K562 (cell line): ENCODE measurements around the gene DDX41. TPM values are rescaled to one million over a fixed set of nuclear protein-coding genes. Genes with fewer than 3 reads are reported as not detected.

Experiments
- CC2D1A ChIP-seq: fragments of 450-650 bp; IDR thresholded peaks from 2 replicates; pipeline ENCODE4 v1.6.1; 2017; ENCODE audit warnings: mild to moderate bottlenecking
- CHCHD3 ChIP-seq: fragments of 250-450 bp; sonication (Bioruptor Pico); IDR thresholded peaks from 2 replicates; pipeline ENCODE4 v2.1.2; 2022; ENCODE audit warnings: mild to moderate bottlenecking
- ETV5 ChIP-seq: sonication (generic); formaldehyde crosslinking; IDR thresholded peaks from 2 replicates; pipeline ENCODE4 v1.4.0; 2020; ENCODE audit warnings: low read depth, mild to moderate bottlenecking, missing genetic modification reagents
- MCM5 ChIP-seq: fragments of 450-650 bp; IDR thresholded peaks from 2 replicates; pipeline ENCODE4 v1.6.1; 2016; ENCODE audit warnings: low read depth
- MXI1 ChIP-seq: IDR thresholded peaks from 2 replicates; pipeline ENCODE4 v1.6.1; 2011; ENCODE audit warnings: low read depth, mild to moderate bottlenecking, improper control_type of control experiment, low read length
- PREB ChIP-seq: sonication (generic); formaldehyde crosslinking; IDR thresholded peaks from 2 replicates; pipeline ENCODE4 v1.8.1; 2023; ENCODE audit warnings: mild to moderate bottlenecking, missing genetic modification reagents
- RB1 ChIP-seq: fragments of 450-650 bp; IDR thresholded peaks from 2 replicates; pipeline ENCODE4 v1.6.1; 2017; ENCODE audit warnings: low read depth, mild to moderate bottlenecking
- RBM15 ChIP-seq: fragments of 200-400 bp; formaldehyde crosslinking; IDR thresholded peaks from 2 replicates; pipeline ENCODE4 v1.6.1; 2018; ENCODE audit warnings: mild to moderate bottlenecking, low read length, moderate library complexity; ENCODE audit not compliant: insufficient read depth
- REST ChIP-seq, 2 experiments: fragments of 450-650 bp; formaldehyde crosslinking in 1 of 2; IDR thresholded peaks; 2 replicates each; pipeline versions ENCODE4 v1.4.0 to v1.6.1; 2014 to 2020; ENCODE audit warnings: mild to moderate bottlenecking in 2 of 2, borderline replicate concordance in 1 of 2, low read depth in 1 of 2
- SP1 ChIP-seq: sonication (generic); formaldehyde crosslinking; IDR thresholded peaks from 2 replicates; pipeline ENCODE4 v1.8.1; 2022; ENCODE audit warnings: mild to moderate bottlenecking, missing genetic modification reagents
- TAF1 ChIP-seq: IDR thresholded peaks from 2 replicates; pipeline ENCODE4 v1.6.1; 2011; ENCODE audit warnings: mild to moderate bottlenecking, low read length, moderate library complexity; ENCODE audit not compliant: insufficient read depth, control insufficient read depth, severe bottlenecking; ENCODE audit errors: extremely low read depth
- TRIM24 ChIP-seq, 2 experiments: fragments of 450-650 bp; IDR thresholded peaks; 2 replicates each; pipeline ENCODE4 v1.6.1; 2016
- ZNF23 ChIP-seq: fragments of 250-450 bp; sonication (Bioruptor Pico); IDR thresholded peaks from 2 replicates; pipeline ENCODE4 v1.4.0; 2020; ENCODE audit warnings: mild to moderate bottlenecking
- polyA plus RNA-seq, 8 experiments: library from polyadenylated mRNA; depleted of rRNA in 4 of 8; stranded (reverse) in 5 of 8; unstranded in 3 of 8; fragments of >200 nt; fragmentation: Nextera tagmentation in 2 of 8; fragmentation: Illumina TruSeq in 1 of 8; extraction: Ambion mirVana in 2 of 8; extraction: Trizol in 1 of 8; gene quantifications; 2 replicates each; pipeline versions ENCODE4 v1.2.1 to v1.2.3, GENCODE V29; 2011 to 2014; ENCODE audit warnings: inconsistent platforms in 1 of 8, missing spikeins in 1 of 8
- total RNA-seq, 7 experiments: library from RNA; depleted of rRNA in 6 of 7; stranded (reverse); fragments of >200 nt in 6 of 7; fragmentation: Illumina TruSeq in 2 of 7; extraction: Trizol in 2 of 7; gene quantifications; 2 replicates each; pipeline versions ENCODE4 v1.2.1 to v1.2.3, GENCODE V29; 2011 to 2021; ENCODE audit warnings: low replicate concordance in 1 of 7

Gene DDX41
- total and polyA plus RNA-seq, 9 of the 15 experiments (the other 6 are each of a cell fraction or from before 2014, with no cell fraction given) = 38.2 to 284 (median 116) TPM

- TF ChIP-seq CC2D1A (no peak), ETV5 (CRISPR knock-in tag) (peak; percentile 74; the same call in 1 of the 2 replicates), TAF1 (peak; percentile 56), TRIM24 (IDR thresholded peaks at IDR 0.05) (peak in 1 of 2 experiments; percentile 68; a peak in 2 of 4 replicates), ZNF23 (CRISPR knock-in tag) (no peak), PREB (CRISPR knock-in tag) (no peak), REST (IDR thresholded peaks at IDR 0.05; ENCODE audit: borderline replicate concordance) (no peak), REST (CRISPR knock-in tag; IDR thresholded peaks at IDR 0.05; ENCODE audit: low read depth) (0 out of 2 replicates have a peak, but pooled peaks have one; percentile 29), MCM5 (no peak), MXI1 (no peak), RBM15 (no peak), CHCHD3 (CRISPR knock-in tag) (peak; percentile 68; the same call in 1 of the 2 replicates), SP1 (CRISPR knock-in tag) (peak; percentile 90), RB1 (no peak)
Observed at GRCh38 chr5:177516601-177517568, at the start of gene DDX41 (continued).
